BLaER1 (cell line): ENCODE data around the gene DGKE.

Experiments used
- H3K27ac ChIP-seq: shearing (Covaris generic); formaldehyde crosslinking; 2 replicates; pipeline ENCODE4 v1.8.1; 2022
- H3K27me3 ChIP-seq: shearing (Covaris generic); formaldehyde crosslinking; 2 replicates; pipeline ENCODE4 v1.8.1; 2022
- H3K36me3 ChIP-seq: shearing (Covaris generic); formaldehyde crosslinking; 2 replicates; pipeline ENCODE4 v1.8.1; 2022
- H3K4me1 ChIP-seq: shearing (Covaris generic); formaldehyde crosslinking; 2 replicates; pipeline ENCODE4 v1.8.1; 2022
- H3K4me2 ChIP-seq: shearing (Covaris generic); formaldehyde crosslinking; 2 replicates; pipeline ENCODE4 v1.8.1; 2022
- H3K4me3 ChIP-seq: shearing (Covaris generic); formaldehyde crosslinking; 2 replicates; pipeline ENCODE4 v1.8.1; 2022
- H3K9ac ChIP-seq: shearing (Covaris generic); formaldehyde crosslinking; 2 replicates; pipeline ENCODE4 v1.8.1; 2022
- H3K9me3 ChIP-seq: shearing (Covaris generic); formaldehyde crosslinking; 2 replicates; pipeline ENCODE4 v1.8.1; 2022
- H4K20me1 ChIP-seq: shearing (Covaris generic); formaldehyde crosslinking; 2 replicates; pipeline ENCODE4 v1.8.1; 2022
- Cebpa-rat ChIP-seq: shearing (Covaris generic); IDR thresholded peaks from 2 replicates; pipeline ENCODE4 v1.8.1; 2022

DGKE gene

DNA sequence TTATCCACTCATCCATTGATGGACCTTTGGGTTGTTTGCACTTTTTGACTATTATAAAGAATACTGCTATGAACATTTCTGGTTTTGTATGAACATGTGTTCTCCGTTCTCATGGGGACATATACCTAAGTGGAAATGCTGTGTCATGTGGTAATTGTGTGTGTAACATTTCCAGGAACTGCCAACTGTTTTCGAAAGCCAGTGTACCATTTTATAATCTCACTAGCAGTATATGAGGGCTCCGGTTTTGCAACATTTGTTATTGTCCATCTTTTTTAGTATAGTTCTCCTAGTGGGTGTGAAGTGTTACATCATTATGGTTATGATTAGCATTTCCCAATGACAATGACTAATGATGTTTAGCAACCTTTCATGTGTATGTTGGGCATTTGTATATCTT, 85.0 kb downstream of the DGKE start:
- H4K20me1 ChIP-seq, result no peaks in the 10 kb centered on the region
- TF ChIP-seq Cebpa-rat, result no peak
- no peak overlapping the region for H3K4me2 ChIP-seq
- peaks cover 20% of the 10 kb centered on the region for H3K4me1 ChIP-seq
- H3K36me3 ChIP-seq, result no peaks in the 10 kb centered on the region
- H3K9ac ChIP-seq, result no peak overlapping the region
- peaks cover 30% of the 10 kb centered on the region for H3K9me3 ChIP-seq
- no peak overlapping the region for H3K4me3 ChIP-seq
- no peaks in the 10 kb centered on the region for H3K27me3 ChIP-seq
- H3K27ac ChIP-seq, result no peak overlapping the region
